K562 (cell line): ENCODE data around the gene KRTAP5-1. TPM values are rescaled to one million over a fixed set of nuclear protein-coding genes. Genes with fewer than 3 reads are reported as not detected.

Source experiments
- BDP1 ChIP-seq: IDR thresholded peaks from 3 replicates; pipeline ENCODE4 v1.6.1; 2011; ENCODE audit not compliant: insufficient read length, insufficient read depth
- CBFA2T3 ChIP-seq: fragments of 450-650 bp; IDR thresholded peaks from 2 replicates; pipeline ENCODE4 v1.6.1; 2017
- KLF1 ChIP-seq: fragments of 450-650 bp; IDR thresholded peaks from 2 replicates; pipeline ENCODE4 v1.6.1; 2016; ENCODE audit warnings: missing genetic modification characterization, missing compliant biosample characterization
- NFATC3 ChIP-seq: fragments of 450-650 bp; IDR thresholded peaks from 2 replicates; pipeline ENCODE4 v1.6.1; 2017; ENCODE audit warnings: mild to moderate bottlenecking
- RBM34 ChIP-seq: fragments of 200-400 bp; formaldehyde crosslinking; IDR thresholded peaks from 2 replicates; pipeline ENCODE4 v1.6.1; 2018; ENCODE audit warnings: low read length, borderline replicate concordance; ENCODE audit not compliant: insufficient read depth
- WHSC1 ChIP-seq: IDR thresholded peaks from one replicate; pipeline ENCODE4 v1.6.1; 2012; ENCODE audit warnings: low read length, control low read depth, inconsistent platforms
- ZBTB1 ChIP-seq: sonication (generic); formaldehyde crosslinking; IDR thresholded peaks from 2 replicates; pipeline ENCODE4 v1.8.1; 2023; ENCODE audit warnings: missing genetic modification reagents, low read depth, mild to moderate bottlenecking, borderline replicate concordance
- ZNF280B ChIP-seq: fragments of 250-450 bp; sonication (Bioruptor Pico); IDR thresholded peaks from 2 replicates; pipeline ENCODE4 v1.5.1; 2021; ENCODE audit warnings: mild to moderate bottlenecking
- polyA plus RNA-seq, 8 experiments: library from polyadenylated mRNA; depleted of rRNA in 4 of 8; stranded (reverse) in 5 of 8; unstranded in 3 of 8; fragments of >200 nt; fragmentation: Nextera tagmentation in 2 of 8; fragmentation: Illumina TruSeq in 1 of 8; extraction: Ambion mirVana in 2 of 8; extraction: Trizol in 1 of 8; gene quantifications; 2 replicates each; pipeline versions ENCODE4 v1.2.1 to v1.2.3, GENCODE V29; 2011 to 2014; ENCODE audit warnings: inconsistent platforms in 1 of 8, missing spikeins in 1 of 8
- total RNA-seq, 7 experiments: library from RNA; depleted of rRNA in 6 of 7; stranded (reverse); fragments of >200 nt in 6 of 7; fragmentation: Illumina TruSeq in 2 of 7; extraction: Trizol in 2 of 7; gene quantifications; 2 replicates each; pipeline versions ENCODE4 v1.2.1 to v1.2.3, GENCODE V29; 2011 to 2021; ENCODE audit warnings: low replicate concordance in 1 of 7
- TF ChIP-seq, protein P1 (sequence below): fragments of 450-650 bp; IDR thresholded peaks from 2 replicates; pipeline ENCODE4 v1.6.1; 2016; ENCODE audit warnings: low read depth
- TF ChIP-seq, protein P2 (sequence below): conservative IDR thresholded peaks from 2 replicates; pipeline ENCODE4 v1.6.1; 2011; ENCODE audit warnings: low read depth, mild to moderate bottlenecking, low read length; ENCODE audit not compliant: control insufficient read depth

The KRTAP5-1 gene
- total and polyA plus RNA-seq, 9 of the 15 experiments (the other 6 are each of a cell fraction or from before 2014, with no cell fraction given) = not detected

DNA sequence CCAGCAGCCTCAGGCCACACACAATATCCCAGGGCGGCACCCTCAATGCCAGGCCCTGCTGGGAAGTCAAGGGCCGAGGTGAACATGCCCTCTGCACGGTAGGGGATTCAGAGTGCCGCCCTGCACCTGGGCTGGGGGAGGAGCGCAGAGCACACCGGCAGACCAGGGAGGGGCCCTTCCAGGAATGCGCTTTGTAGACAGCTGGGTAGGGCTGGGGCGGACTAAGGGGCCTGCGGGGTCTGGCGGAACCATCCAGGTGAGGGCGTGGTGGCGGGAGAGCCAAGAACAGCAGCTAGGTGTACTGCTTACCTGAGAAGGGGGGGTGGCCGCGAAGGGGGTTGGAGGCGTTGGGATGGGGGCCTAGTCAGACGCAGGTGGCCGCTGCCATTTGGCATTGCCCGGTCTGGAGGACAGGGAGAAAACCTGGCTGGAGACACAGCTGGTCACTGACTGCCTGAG lies 39.0 kb downstream of the KRTAP5-1 start (continued):
- TF ChIP-seq, protein P1, sequence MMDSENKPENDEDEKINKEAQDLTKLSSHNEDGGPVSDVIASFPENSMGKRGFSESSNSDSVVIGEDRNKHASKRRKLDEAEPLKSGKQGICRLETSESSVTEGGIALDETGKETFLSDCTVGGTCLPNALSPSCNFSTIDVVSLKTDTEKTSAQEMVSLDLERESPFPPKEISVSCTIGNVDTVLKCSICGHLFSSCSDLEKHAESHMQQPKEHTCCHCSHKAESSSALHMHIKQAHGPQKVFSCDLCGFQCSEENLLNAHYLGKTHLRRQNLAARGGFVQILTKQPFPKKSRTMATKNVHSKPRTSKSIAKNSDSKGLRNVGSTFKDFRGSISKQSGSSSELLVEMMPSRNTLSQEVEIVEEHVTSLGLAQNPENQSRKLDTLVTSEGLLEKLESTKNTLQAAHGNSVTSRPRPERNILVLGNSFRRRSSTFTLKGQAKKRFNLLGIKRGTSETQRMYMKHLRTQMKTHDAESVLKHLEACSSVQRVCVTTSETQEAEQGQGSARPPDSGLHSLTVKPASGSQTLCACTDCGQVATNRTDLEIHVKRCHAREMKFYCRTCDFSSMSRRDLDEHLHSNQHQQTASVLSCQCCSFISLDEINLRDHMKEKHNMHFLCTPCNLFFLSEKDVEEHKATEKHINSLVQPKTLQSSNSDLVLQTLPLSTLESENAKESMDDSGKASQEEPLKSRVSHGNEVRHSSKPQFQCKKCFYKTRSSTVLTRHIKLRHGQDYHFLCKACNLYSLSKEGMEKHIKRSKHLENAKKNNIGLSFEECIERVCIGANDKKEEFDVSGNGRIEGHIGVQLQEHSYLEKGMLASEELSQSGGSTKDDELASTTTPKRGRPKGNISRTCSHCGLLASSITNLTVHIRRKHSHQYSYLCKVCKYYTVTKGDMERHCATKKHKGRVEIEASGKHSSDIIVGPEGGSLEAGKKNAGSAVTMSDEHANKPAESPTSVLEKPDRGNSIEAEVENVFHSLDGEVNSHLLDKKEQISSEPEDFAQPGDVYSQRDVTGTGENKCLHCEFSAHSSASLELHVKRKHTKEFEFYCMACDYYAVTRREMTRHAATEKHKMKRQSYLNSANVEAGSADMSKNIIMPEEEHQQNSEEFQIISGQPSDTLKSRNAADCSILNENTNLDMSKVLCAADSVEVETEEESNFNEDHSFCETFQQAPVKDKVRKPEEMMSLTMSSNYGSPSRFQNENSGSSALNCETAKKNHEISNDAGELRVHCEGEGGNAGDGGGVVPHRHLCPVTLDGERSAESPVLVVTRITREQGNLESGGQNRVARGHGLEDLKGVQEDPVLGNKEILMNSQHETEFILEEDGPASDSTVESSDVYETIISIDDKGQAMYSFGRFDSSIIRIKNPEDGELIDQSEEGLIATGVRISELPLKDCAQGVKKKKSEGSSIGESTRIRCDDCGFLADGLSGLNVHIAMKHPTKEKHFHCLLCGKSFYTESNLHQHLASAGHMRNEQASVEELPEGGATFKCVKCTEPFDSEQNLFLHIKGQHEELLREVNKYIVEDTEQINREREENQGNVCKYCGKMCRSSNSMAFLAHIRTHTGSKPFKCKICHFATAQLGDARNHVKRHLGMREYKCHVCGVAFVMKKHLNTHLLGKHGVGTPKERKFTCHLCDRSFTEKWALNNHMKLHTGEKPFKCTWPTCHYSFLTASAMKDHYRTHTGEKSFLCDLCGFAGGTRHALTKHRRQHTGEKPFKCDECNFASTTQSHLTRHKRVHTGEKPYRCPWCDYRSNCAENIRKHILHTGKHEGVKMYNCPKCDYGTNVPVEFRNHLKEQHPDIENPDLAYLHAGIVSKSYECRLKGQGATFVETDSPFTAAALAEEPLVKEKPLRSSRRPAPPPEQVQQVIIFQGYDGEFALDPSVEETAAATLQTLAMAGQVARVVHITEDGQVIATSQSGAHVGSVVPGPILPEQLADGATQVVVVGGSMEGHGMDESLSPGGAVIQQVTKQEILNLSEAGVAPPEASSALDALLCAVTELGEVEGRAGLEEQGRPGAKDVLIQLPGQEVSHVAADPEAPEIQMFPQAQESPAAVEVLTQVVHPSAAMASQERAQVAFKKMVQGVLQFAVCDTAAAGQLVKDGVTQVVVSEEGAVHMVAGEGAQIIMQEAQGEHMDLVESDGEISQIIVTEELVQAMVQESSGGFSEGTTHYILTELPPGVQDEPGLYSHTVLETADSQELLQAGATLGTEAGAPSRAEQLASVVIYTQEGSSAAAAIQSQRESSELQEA = no peak
- TF ChIP-seq NFATC3 = no peak
- TF ChIP-seq ZBTB1 = no peak
- TF ChIP-seq CBFA2T3 = no peak
- TF ChIP-seq, protein P2, sequence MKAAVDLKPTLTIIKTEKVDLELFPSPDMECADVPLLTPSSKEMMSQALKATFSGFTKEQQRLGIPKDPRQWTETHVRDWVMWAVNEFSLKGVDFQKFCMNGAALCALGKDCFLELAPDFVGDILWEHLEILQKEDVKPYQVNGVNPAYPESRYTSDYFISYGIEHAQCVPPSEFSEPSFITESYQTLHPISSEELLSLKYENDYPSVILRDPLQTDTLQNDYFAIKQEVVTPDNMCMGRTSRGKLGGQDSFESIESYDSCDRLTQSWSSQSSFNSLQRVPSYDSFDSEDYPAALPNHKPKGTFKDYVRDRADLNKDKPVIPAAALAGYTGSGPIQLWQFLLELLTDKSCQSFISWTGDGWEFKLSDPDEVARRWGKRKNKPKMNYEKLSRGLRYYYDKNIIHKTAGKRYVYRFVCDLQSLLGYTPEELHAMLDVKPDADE = no peak
- no peak for TF ChIP-seq BDP1
- TF ChIP-seq WHSC1 = no peak
- no peak for TF ChIP-seq RBM34
- TF ChIP-seq KLF1 = no peak
- TF ChIP-seq ZNF280B (CRISPR knock-in tag) = no peak
- TF ChIP-seq, all 486 proteins: peak for 0
